ENCODE results near the gene VWA5B2. TPM values are rescaled to one million over a fixed set of nuclear protein-coding genes. Genes with fewer than 3 reads are reported as not detected.

VWA5B2 gene
- total RNA-seq, 1 experiment from 2014 or later: not detected

DNA sequence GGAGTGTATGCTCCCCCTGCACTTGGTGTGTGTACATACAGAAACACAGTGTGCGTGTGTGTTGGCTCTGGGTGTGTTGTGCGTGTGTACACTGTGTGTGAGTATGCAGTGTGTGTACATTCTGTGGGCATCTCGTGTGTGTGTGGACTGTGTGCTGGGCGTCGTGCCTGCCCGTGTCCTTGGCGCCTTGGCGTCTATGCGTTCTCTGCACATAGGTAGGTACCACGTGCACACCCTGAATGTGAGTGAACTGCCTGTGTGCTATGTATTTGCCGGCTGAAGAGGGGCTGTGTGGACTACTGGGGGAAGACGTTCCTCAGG, 46.0 kb downstream of the VWA5B2 start:
- no peak for DNase-seq (ENCODE audit: low read depth)

DNA sequence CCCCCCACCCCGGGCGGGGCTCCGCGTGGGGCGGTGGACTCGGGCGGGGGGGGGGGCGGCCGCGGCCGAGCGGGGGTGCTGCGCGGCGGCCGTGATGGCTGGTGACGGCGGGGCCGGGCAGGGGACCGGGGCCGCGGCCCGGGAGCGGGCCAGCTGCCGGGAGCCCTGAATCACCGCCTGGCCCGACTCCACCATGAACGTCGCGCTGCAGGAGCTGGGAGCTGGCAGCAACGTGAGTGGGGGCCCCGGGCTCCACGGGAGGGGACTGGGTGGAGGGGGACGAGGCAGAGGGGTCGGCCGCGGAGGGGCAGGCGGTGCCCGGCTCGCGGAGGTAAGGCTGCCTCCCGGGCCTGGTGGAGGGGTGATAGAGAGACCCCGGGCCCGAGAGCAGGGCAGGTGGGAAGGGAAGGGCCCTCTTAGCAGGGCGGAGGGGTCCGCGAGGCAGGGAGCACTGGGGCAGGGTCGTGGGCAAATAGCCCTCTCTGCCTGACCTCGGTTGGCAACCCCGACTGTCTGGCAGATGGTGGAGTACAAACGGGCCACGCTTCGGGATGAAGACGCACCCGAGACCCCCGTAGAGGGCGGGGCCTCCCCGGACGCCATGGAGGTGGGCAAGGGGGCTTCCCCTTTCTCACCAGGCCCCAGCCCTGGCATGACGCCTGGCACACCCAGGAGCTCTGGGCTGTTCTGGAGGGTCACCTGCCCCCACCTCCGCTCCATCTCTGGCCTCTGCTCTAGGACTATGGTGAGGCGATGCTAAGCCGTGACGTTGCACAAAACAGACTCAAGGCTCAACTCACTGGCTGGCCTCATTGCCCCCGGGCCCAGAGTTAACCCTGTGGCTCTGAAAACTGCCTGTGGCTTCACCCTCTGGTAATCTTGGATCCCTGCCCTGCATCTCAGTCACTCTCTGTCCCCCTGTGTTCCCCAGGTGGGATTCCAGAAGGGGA, 46.9 kb downstream of the VWA5B2 start, which contains the start of gene ECE2:
Gene ECE2, plus strand, starts transcription at position 62 of the 950 bp plus-strand sequence. Its CDS starts 132 bp downstream, at position 194.
- peak; percentile 35 for DNase-seq (ENCODE audit: low read depth)

DNA sequence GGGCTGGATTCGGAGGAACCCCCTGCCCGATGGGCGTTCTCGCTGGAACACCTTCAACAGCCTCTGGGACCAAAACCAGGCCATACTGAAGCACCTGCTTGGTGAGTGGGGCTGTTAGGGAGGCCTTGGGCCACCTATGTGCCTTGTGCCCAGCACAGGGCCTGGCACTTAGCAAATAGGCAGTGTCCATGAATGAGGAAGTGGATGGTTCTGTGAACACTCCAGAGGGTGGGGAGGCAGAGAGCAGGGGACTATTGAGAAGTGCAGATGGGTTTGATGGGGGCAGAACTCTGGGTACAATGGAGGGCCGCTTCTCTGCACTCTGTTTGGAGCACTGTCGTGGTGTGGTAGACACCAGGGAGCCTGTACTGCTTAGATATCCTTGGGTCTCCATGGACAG, 48.0 kb downstream of the VWA5B2 start:
- no peak for DNase-seq (ENCODE audit: low read depth)

DNA sequence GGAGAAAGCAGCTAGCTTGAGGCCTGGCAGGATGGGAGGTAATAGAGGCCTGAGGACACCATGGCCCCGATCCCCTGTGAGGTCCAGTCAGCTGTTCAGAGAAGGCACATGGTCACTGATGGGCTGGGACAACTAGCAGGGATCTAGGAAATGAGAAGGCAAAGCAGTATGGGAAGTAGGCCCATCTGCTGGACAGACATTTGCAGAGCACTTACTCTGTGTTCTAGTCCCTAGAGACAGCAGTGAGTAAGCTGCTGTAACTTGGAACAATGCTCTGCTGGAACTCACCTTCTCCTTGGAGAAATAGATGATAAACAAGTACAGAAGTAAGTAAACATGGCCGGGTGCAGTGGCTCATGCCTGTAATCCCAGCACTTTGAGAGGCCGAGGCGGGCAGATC, 53.6 kb downstream of the VWA5B2 start:
- no peak for DNase-seq (ENCODE audit: low read depth)

- DNase-seq (ENCODE audit: low read depth): no peak
These were observed 54.3 kb downstream of the VWA5B2 start for GRCh38 chr3:184283681-184284080.

DNA sequence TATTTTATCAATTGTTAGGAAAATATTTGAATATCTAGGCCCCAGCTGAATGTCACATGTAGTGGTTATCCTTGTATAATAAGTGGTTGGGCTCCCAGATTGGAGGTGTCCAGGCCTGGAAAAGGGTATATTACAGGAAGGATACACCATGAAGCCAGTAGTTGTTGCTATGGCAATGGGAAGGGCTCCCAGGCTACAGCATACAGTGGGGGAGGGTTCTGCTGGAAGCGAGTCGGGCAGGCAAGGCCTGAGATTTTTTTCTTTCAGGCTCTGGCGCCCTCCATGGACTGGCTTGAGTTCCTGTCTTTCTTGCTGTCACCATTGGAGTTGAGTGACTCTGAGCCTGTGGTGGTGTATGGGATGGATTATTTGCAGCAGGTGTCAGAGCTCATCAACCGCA, 55.3 kb downstream of the VWA5B2 start:
- DNase-seq (ENCODE audit: low read depth): peak; percentile 69

DNA sequence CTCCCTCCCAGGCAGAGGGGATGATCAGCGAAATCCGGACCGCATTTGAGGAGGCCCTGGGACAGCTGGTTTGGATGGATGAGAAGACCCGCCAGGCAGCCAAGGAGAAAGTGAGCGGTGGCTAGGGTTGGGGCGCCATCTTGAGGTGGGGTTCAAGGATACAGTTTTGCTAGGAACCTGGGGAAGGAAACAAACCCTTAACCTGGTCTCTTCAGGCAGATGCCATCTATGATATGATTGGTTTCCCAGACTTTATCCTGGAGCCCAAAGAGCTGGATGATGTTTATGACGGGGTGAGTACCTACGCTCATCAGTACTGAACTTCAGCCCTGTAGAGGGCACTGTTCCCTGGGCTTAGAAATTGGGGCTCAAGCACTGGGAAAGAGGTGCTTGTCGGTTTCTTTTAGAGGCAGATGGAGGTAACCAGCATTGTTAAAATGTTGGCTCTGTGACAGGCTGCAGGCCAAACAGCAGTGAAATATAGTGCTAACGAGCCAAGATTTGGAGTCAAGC, 60.1 kb downstream of the VWA5B2 start:
- peak; percentile 75 for DNase-seq (ENCODE audit: low read depth)

- no peak for DNase-seq (ENCODE audit: low read depth)
These were observed 60.9 kb downstream of the VWA5B2 start for GRCh38 chr3:184290331-184290730.

GRCh38 chr3:184291044-184291737, 61.8 kb downstream of the VWA5B2 start:
- DNase-seq (ENCODE audit: low read depth): no peak

Other genes with a start within 250 kb of the VWA5B2 start
- 10.0 and 28.5 TPM in 2 replicates for gene ABCC5, start 211.7 kb upstream of the VWA5B2 start, total RNA-seq (2014; rRNA removed; shearing (Covaris generic))
- not detected in 2 replicates for gene HTR3D, start 197.8 kb upstream of the VWA5B2 start, total RNA-seq (2014; rRNA removed; shearing (Covaris generic))
- gene HTR3C, start 176.5 kb upstream of the VWA5B2 start, total RNA-seq (2014; rRNA removed; shearing (Covaris generic)): not detected in 2 replicates
- not detected in 2 replicates for gene HTR3E, start 132.5 kb upstream of the VWA5B2 start, total RNA-seq (2014; rRNA removed; shearing (Covaris generic))
- gene EIF2B5, start 94.2 kb upstream of the VWA5B2 start, total RNA-seq (2014; rRNA removed; shearing (Covaris generic)): 53.5 and 57.9 TPM in 2 replicates
- 28.1 and 28.3 TPM in 2 replicates for gene DVL3, start 74.2 kb upstream of the VWA5B2 start, total RNA-seq (2014; rRNA removed; shearing (Covaris generic))
- 397 and 510 TPM in 2 replicates for gene AP2M1, start 54.7 kb upstream of the VWA5B2 start, total RNA-seq (2014; rRNA removed; shearing (Covaris generic))
- gene ABCF3, start 43.4 kb upstream of the VWA5B2 start, total RNA-seq (2014; rRNA removed; shearing (Covaris generic)): 26.9 and 28.1 TPM in 2 replicates
- gene ALG3, start 19.4 kb downstream of the VWA5B2 start, total RNA-seq (2014; rRNA removed; shearing (Covaris generic)): 50.8 and 60.0 TPM in 2 replicates
- gene EEF1AKMT4, start 20.1 kb downstream of the VWA5B2 start, total RNA-seq (2014; rRNA removed; shearing (Covaris generic)): 15.7 and 21.5 TPM in 2 replicates
- gene CAMK2N2, start 32.0 kb downstream of the VWA5B2 start, total RNA-seq (2014; rRNA removed; shearing (Covaris generic)): 0.11 and 0.95 TPM in 2 replicates
- not detected in 2 replicates for gene ECE2, start 46.4 kb downstream of the VWA5B2 start, total RNA-seq (2014; rRNA removed; shearing (Covaris generic))
- gene PSMD2, start 69.7 kb downstream of the VWA5B2 start, total RNA-seq (2014; rRNA removed; shearing (Covaris generic)): 984 and 1,516 TPM in 2 replicates
- gene EIF4G1, start 85.0 kb downstream of the VWA5B2 start, total RNA-seq (2014; rRNA removed; shearing (Covaris generic)): 320 and 355 TPM in 2 replicates
- gene FAM131A, start 108.0 kb downstream of the VWA5B2 start, total RNA-seq (2014; rRNA removed; shearing (Covaris generic)): 23.7 and 28.0 TPM in 2 replicates
- gene CLCN2, start 132.0 kb downstream of the VWA5B2 start, total RNA-seq (2014; rRNA removed; shearing (Covaris generic)): 3.5 and 4.7 TPM in 2 replicates
- 265 and 371 TPM in 2 replicates for gene POLR2H, start 132.1 kb downstream of the VWA5B2 start, total RNA-seq (2014; rRNA removed; shearing (Covaris generic))
- not detected in 2 replicates for gene THPO, start 148.6 kb downstream of the VWA5B2 start, total RNA-seq (2014; rRNA removed; shearing (Covaris generic))
- 0.11 and 1.6 TPM in 2 replicates for gene CHRD, start 150.5 kb downstream of the VWA5B2 start, total RNA-seq (2014; rRNA removed; shearing (Covaris generic))